Activated naive CD8-positive, alpha-beta T cell treated with anti-CD3 and anti-CD28 coated beads for 36 hours (primary cell): ENCODE results near the gene COMMD1. TPM values are rescaled to one million over a fixed set of nuclear protein-coding genes. Genes with fewer than 3 reads are reported as not detected.
"Not testable (repeated sequence)": the region's sequence is repeated elsewhere in the genome, so short reads cannot be mapped to it uniquely, and the experiment has no call there.

ENCODE experiments used
- DNase-seq: peaks from one replicate; pipeline ENCODE4 v3.0.0; 2021
- H3K27ac Mint-ChIP-seq: one replicate; pipeline ENCODE4 v1.8.0; 2022; ENCODE audit warnings: mild to moderate bottlenecking, moderate library complexity, mixed read lengths
- H3K27me3 Mint-ChIP-seq: one replicate; pipeline ENCODE4 v1.8.0; 2022; ENCODE audit warnings: mild to moderate bottlenecking, mixed read lengths
- H3K36me3 Mint-ChIP-seq: one replicate; pipeline ENCODE4 v1.8.0; 2021; ENCODE audit warnings: mild to moderate bottlenecking, mixed read lengths
- H3K4me1 Mint-ChIP-seq: one replicate; pipeline ENCODE4 v1.8.0; 2021; ENCODE audit warnings: mixed read lengths
- H3K4me3 Mint-ChIP-seq: one replicate; pipeline ENCODE4 v1.8.0; 2022; ENCODE audit warnings: mild to moderate bottlenecking, moderate library complexity, mixed read lengths
- H3K9me3 Mint-ChIP-seq: one replicate; pipeline ENCODE4 v1.8.0; 2022; ENCODE audit warnings: mixed read lengths
- total RNA-seq, 2 experiments: library from RNA; stranded (reverse); gene quantifications; one replicate each; pipeline ENCODE4 v1.2.3, GENCODE V29; 2021

Gene COMMD1
- total RNA-seq, 2 experiments from 2014 or later: 29.1 to 31.8 TPM

- H3K27ac Mint-ChIP-seq: no peak overlapping the region
- no peak for DNase-seq
- peaks cover 13% of the 10 kb centered on the region for H3K36me3 Mint-ChIP-seq
- no peaks in the 10 kb centered on the region for H3K4me1 Mint-ChIP-seq
- H3K9me3 Mint-ChIP-seq: no peaks in the 10 kb centered on the region
- no peak overlapping the region for H3K4me3 Mint-ChIP-seq
- H3K27me3 Mint-ChIP-seq: no peaks in the 10 kb centered on the region
These were observed 108.2 kb downstream of the COMMD1 start for GRCh38 chr2:62013641-62014040.

- Mint-ChIP-seq H3K9me3 (no peaks in the 10 kb centered on the region), H3K27ac (no peak overlapping the region), H3K4me1 (no peaks in the 10 kb centered on the region), H3K4me3 (no peak overlapping the region), H3K27me3 (no peaks in the 10 kb centered on the region), H3K36me3 (peaks cover 15% of the 10 kb centered on the region)
- DNase-seq: no peak
These were observed 108.6 kb downstream of the COMMD1 start for GRCh38 chr2:62014102-62014501.

- H3K4me1 Mint-ChIP-seq: no peaks in the 10 kb centered on the region
- H3K27me3 Mint-ChIP-seq: no peaks in the 10 kb centered on the region
- DNase-seq: no peak
- no peak overlapping the region for H3K4me3 Mint-ChIP-seq
- H3K36me3 Mint-ChIP-seq: peaks cover 23% of the 10 kb centered on the region
- H3K27ac Mint-ChIP-seq: no peak overlapping the region
- H3K9me3 Mint-ChIP-seq: no peaks in the 10 kb centered on the region
These were observed 111.5 kb downstream of the COMMD1 start for GRCh38 chr2:62016957-62017356.

GRCh38 chr2:62029910-62030309, 124.4 kb downstream of the COMMD1 start:
- no peak overlapping the region for H3K27ac Mint-ChIP-seq
- peaks cover 6% of the 10 kb centered on the region for H3K36me3 Mint-ChIP-seq
- H3K9me3 Mint-ChIP-seq: no peaks in the 10 kb centered on the region
- no peak overlapping the region for H3K4me3 Mint-ChIP-seq
- H3K27me3 Mint-ChIP-seq: no peaks in the 10 kb centered on the region
- DNase-seq: no peak
- peaks cover 9% of the 10 kb centered on the region for H3K4me1 Mint-ChIP-seq

GRCh38 chr2:62030902-62031301, 125.4 kb downstream of the COMMD1 start:
- peaks cover 9% of the 10 kb centered on the region for H3K4me1 Mint-ChIP-seq
- H3K9me3 Mint-ChIP-seq: no peaks in the 10 kb centered on the region
- H3K4me3 Mint-ChIP-seq: no peak overlapping the region
- DNase-seq: no peak
- H3K27me3 Mint-ChIP-seq: no peaks in the 10 kb centered on the region
- no peak overlapping the region for H3K27ac Mint-ChIP-seq
- H3K36me3 Mint-ChIP-seq: peaks cover 3% of the 10 kb centered on the region

- Mint-ChIP-seq H3K4me3 (no peak overlapping the region), H3K27ac (no peak overlapping the region), H3K9me3 (no peaks in the 10 kb centered on the region), H3K4me1 (peaks cover 9% of the 10 kb centered on the region), H3K36me3 (peaks cover 3% of the 10 kb centered on the region), H3K27me3 (no peaks in the 10 kb centered on the region)
- DNase-seq: no peak
These were observed 126.6 kb downstream of the COMMD1 start for GRCh38 chr2:62032096-62032495.

GRCh38 chr2:62034715-62035114, 129.2 kb downstream of the COMMD1 start:
- no peak overlapping the region for H3K27ac Mint-ChIP-seq
- H3K27me3 Mint-ChIP-seq: no peaks in the 10 kb centered on the region
- peaks cover 3% of the 10 kb centered on the region for H3K36me3 Mint-ChIP-seq
- H3K4me3 Mint-ChIP-seq: no peak overlapping the region
- no peaks in the 10 kb centered on the region for H3K9me3 Mint-ChIP-seq
- peaks cover 21% of the 10 kb centered on the region for H3K4me1 Mint-ChIP-seq
- DNase-seq: no peak

GRCh38 chr2:62036229-62036628, 130.8 kb downstream of the COMMD1 start:
- peaks cover 30% of the 10 kb centered on the region for H3K4me1 Mint-ChIP-seq
- H3K4me3 Mint-ChIP-seq: no peak overlapping the region
- no peaks in the 10 kb centered on the region for H3K9me3 Mint-ChIP-seq
- peaks cover 5% of the 10 kb centered on the region for H3K36me3 Mint-ChIP-seq
- DNase-seq: no peak
- no peaks in the 10 kb centered on the region for H3K27me3 Mint-ChIP-seq
- no peak overlapping the region for H3K27ac Mint-ChIP-seq

GRCh38 chr2:62036761-62037250, 131.3 kb downstream of the COMMD1 start:
- Mint-ChIP-seq H3K36me3 (peaks cover 6% of the 10 kb centered on the region), H3K9me3 (no peaks in the 10 kb centered on the region), H3K27ac (no peak overlapping the region), H3K4me1 (peaks cover 31% of the 10 kb centered on the region), H3K27me3 (no peaks in the 10 kb centered on the region), H3K4me3 (no peak overlapping the region)
- DNase-seq: no peak

GRCh38 chr2:62038975-62039771, 133.7 kb downstream of the COMMD1 start:
- Mint-ChIP-seq H3K27me3 (no peaks in the 10 kb centered on the region), H3K4me1 (peaks cover 26% of the 10 kb centered on the region), H3K4me3 (peak overlapping the region; percentile 32), H3K9me3 (peaks cover 3% of the 10 kb centered on the region), H3K36me3 (peaks cover 11% of the 10 kb centered on the region), H3K27ac (peak overlapping the region; percentile 93)
- DNase-seq: peak; percentile 48

- H3K27ac Mint-ChIP-seq: peak overlapping the region; percentile 27
- peaks cover 24% of the 10 kb centered on the region for H3K4me1 Mint-ChIP-seq
- no peak for DNase-seq
- no peak overlapping the region for H3K4me3 Mint-ChIP-seq
- no peaks in the 10 kb centered on the region for H3K27me3 Mint-ChIP-seq
- peaks cover 15% of the 10 kb centered on the region for H3K36me3 Mint-ChIP-seq
- peaks cover 3% of the 10 kb centered on the region for H3K9me3 Mint-ChIP-seq
These were observed 135.5 kb downstream of the COMMD1 start for GRCh38 chr2:62040926-62041325.

GRCh38 chr2:62041701-62042385, 136.4 kb downstream of the COMMD1 start:
- H3K27ac Mint-ChIP-seq: peak overlapping the region; percentile 67
- not testable (repeated sequence) for H3K9me3 Mint-ChIP-seq, H3K27me3 Mint-ChIP-seq, DNase-seq
- peaks cover 19% of the 10 kb centered on the region for H3K36me3 Mint-ChIP-seq
- H3K4me1 Mint-ChIP-seq: peaks cover 24% of the 10 kb centered on the region
- H3K4me3 Mint-ChIP-seq: peak overlapping the region; percentile 47

- DNase-seq: no peak
- Mint-ChIP-seq H3K9me3 (peaks cover 3% of the 10 kb centered on the region), H3K4me1 (peaks cover 24% of the 10 kb centered on the region)
These were observed 136.9 kb downstream of the COMMD1 start for GRCh38 chr2:62042400-62042799.

GRCh38 chr2:62042944-62043343, 137.5 kb downstream of the COMMD1 start:
- Mint-ChIP-seq H3K27ac (no peak overlapping the region), H3K36me3 (peaks cover 19% of the 10 kb centered on the region), H3K27me3 (no peaks in the 10 kb centered on the region), H3K4me1 (peaks cover 24% of the 10 kb centered on the region), H3K9me3 (peaks cover 3% of the 10 kb centered on the region), H3K4me3 (no peak overlapping the region)
- DNase-seq: no peak

More at GRCh38 chr2:62042400-62042799, 136.9 kb downstream of the COMMD1 start:
- no peaks in the 10 kb centered on the region for H3K27me3 Mint-ChIP-seq
- H3K27ac Mint-ChIP-seq: no peak overlapping the region
- H3K4me3 Mint-ChIP-seq: no peak overlapping the region
- H3K36me3 Mint-ChIP-seq: peaks cover 19% of the 10 kb centered on the region

GRCh38 chr2:62045017-62045543, 139.6 kb downstream of the COMMD1 start:
- peaks cover 3% of the 10 kb centered on the region for H3K9me3 Mint-ChIP-seq
- DNase-seq: no peak
- no peak overlapping the region for H3K27ac Mint-ChIP-seq
- peaks cover 19% of the 10 kb centered on the region for H3K36me3 Mint-ChIP-seq
- no peaks in the 10 kb centered on the region for H3K27me3 Mint-ChIP-seq
- peaks cover 10% of the 10 kb centered on the region for H3K4me1 Mint-ChIP-seq
- H3K4me3 Mint-ChIP-seq: no peak overlapping the region
